ENCODE results near the gene CTBP2.

DNA sequence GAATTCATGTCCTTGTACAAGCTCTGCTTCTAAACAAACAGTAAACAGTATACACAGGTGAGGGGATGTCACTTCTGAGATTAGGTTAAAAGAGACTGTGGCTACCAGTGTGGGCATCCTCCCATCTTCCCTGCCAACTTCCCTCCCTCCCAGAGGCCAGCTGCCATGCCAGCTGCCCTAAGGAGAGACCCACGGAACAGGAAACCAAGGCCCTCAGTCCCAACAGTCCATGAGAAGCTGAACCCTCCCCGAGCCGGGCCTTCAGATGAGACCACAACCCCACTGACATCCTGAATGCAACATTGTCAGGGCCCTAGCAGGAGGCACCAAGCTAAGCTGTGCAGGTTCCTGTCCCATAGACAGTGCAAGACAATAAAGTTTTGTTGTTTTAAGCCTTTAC lies 106.1 kb downstream of the CTBP2 start:
- no peak for TF ChIP-seq POLR2A (IDR thresholded peaks at IDR 0.05)
- TF ChIP-seq, protein P1, sequence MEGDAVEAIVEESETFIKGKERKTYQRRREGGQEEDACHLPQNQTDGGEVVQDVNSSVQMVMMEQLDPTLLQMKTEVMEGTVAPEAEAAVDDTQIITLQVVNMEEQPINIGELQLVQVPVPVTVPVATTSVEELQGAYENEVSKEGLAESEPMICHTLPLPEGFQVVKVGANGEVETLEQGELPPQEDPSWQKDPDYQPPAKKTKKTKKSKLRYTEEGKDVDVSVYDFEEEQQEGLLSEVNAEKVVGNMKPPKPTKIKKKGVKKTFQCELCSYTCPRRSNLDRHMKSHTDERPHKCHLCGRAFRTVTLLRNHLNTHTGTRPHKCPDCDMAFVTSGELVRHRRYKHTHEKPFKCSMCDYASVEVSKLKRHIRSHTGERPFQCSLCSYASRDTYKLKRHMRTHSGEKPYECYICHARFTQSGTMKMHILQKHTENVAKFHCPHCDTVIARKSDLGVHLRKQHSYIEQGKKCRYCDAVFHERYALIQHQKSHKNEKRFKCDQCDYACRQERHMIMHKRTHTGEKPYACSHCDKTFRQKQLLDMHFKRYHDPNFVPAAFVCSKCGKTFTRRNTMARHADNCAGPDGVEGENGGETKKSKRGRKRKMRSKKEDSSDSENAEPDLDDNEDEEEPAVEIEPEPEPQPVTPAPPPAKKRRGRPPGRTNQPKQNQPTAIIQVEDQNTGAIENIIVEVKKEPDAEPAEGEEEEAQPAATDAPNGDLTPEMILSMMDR (IDR thresholded peaks at IDR 0.05), result no peak
